Vagina (tissue), 2 donors: ENCODE data around the gene CASP10. TPM values are rescaled to one million over a fixed set of nuclear protein-coding genes. Genes with fewer than 3 reads are reported as not detected.

ENCODE experiments used
- DNase-seq, 2 donors: peaks; one replicate each; pipeline ENCODE4 v3.0.0-alpha.2; 2017; ENCODE audit errors: extremely low spot score in 2 of 2
- H3K27ac ChIP-seq: fragments of 200-600 bp; sonication (generic); one replicate; pipeline ENCODE4 v1.5.1; 2019
- H3K27me3 ChIP-seq: fragments of 200-600 bp; sonication (generic); one replicate; pipeline ENCODE4 v1.5.1; 2019
- H3K36me3 ChIP-seq, 2 donors: fragments of 200-600 bp; sonication (generic); one replicate each; pipeline ENCODE4 v1.5.1; 2017 to 2019
- H3K4me1 ChIP-seq: fragments of 200-600 bp; sonication (generic); one replicate; pipeline ENCODE4 v1.5.1; 2019
- H3K4me3 ChIP-seq, 2 donors: fragments of 200-600 bp; sonication (generic); 1 replicate in 1 of 2; 2 replicates in 1 of 2; pipeline ENCODE4 v1.5.1; 2016 to 2019
- H3K9me3 ChIP-seq: fragments of 200-600 bp; sonication (generic); one replicate; pipeline ENCODE4 v1.5.1; 2019
- POLR2A ChIP-seq, 2 donors: fragments of 450-650 bp; IDR thresholded peaks; one replicate each; pipeline ENCODE4 v1.6.1; 2017; ENCODE audit warnings: antibody characterized with exemption in 2 of 2, mild to moderate bottlenecking in 2 of 2, moderate library complexity in 2 of 2
- POLR2AphosphoS5 ChIP-seq, 2 donors: sonication (generic); formaldehyde crosslinking; IDR thresholded peaks; one replicate each; pipeline ENCODE4 v1.9.0; 2017; ENCODE audit warnings: antibody characterized with exemption in 2 of 2, mild to moderate bottlenecking in 2 of 2, low read depth in 1 of 2; ENCODE audit not compliant: insufficient read depth in 1 of 2
- intact Hi-C: fragments of 100-400 bp; cut with DNase I; formaldehyde crosslinking; loops from one replicate; pipeline ENCODE4 v1.15.1; 2023
- total RNA-seq: library from RNA; depleted of rRNA; stranded (reverse); fragments of >200 nt; gene quantifications from one replicate; pipeline ENCODE4 v1.2.3, GENCODE V29; 2016
- TF ChIP-seq, protein P1 (sequence below), 3 experiments: fragments of 450-650 bp in 2 of 3; fragments of 200-600 bp in 1 of 3; sonication (generic) in 1 of 3; IDR thresholded peaks; one replicate each; pipeline ENCODE4 v1.5.1; 2017 to 2019; ENCODE audit warnings: antibody characterized with exemption in 3 of 3, mild to moderate bottlenecking in 2 of 3, moderate library complexity in 2 of 3

The CASP10 gene
- total RNA-seq, 1 donor from 2014 or later: 8.3 TPM

DNA sequence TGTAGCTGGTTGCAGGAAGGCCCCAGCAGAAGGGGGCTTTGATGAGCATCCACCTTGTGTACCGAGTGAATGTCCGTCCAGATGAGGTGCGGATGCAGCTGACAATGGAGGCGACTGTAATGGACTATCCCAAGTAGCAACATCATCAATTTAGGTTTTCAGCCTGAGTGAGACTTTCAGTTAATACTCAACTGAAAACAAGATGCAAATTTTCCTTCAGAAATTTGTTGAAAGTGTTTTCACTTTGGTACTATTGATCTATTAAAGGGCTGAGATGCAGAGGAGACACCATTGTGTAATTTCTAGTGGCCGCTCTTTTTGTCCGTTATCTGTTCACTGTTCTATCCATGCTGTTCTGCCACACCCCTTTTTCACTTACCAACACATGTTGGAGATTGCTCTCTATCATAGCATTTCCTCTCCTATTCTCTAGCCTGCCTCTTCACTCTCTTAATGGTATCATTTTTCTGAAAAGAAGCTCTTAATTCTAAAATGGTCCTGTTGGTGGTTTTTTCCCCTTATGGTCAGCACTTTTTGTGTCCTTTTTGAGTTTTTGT lies 65.4 kb downstream of the CASP10 start:
- DNase-seq: peak in 1 of 2 donors; percentile 22
- H3K27ac ChIP-seq: no peak overlapping the region
- no peaks in the 10 kb centered on the region for H3K9me3 ChIP-seq
- intact Hi-C loops: no loop called here
- TF ChIP-seq POLR2A (IDR thresholded peaks at IDR 0.05) (no peak), POLR2AphosphoS5 (IDR thresholded peaks at IDR 0.05; ENCODE audit: insufficient read depth in 1 of 2, low read depth in 1 of 2) (no peak)
- TF ChIP-seq, protein P1, sequence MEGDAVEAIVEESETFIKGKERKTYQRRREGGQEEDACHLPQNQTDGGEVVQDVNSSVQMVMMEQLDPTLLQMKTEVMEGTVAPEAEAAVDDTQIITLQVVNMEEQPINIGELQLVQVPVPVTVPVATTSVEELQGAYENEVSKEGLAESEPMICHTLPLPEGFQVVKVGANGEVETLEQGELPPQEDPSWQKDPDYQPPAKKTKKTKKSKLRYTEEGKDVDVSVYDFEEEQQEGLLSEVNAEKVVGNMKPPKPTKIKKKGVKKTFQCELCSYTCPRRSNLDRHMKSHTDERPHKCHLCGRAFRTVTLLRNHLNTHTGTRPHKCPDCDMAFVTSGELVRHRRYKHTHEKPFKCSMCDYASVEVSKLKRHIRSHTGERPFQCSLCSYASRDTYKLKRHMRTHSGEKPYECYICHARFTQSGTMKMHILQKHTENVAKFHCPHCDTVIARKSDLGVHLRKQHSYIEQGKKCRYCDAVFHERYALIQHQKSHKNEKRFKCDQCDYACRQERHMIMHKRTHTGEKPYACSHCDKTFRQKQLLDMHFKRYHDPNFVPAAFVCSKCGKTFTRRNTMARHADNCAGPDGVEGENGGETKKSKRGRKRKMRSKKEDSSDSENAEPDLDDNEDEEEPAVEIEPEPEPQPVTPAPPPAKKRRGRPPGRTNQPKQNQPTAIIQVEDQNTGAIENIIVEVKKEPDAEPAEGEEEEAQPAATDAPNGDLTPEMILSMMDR (IDR thresholded peaks at IDR 0.05): no peak
- no peak overlapping the region for H3K4me3 ChIP-seq
- no peaks in the 10 kb centered on the region for H3K36me3 ChIP-seq
- H3K4me1 ChIP-seq: no peaks in the 10 kb centered on the region
- no peaks in the 10 kb centered on the region for H3K27me3 ChIP-seq

GRCh38 chr2:201249889-201250288 lies 66.9 kb downstream of the CASP10 start:
- intact Hi-C loops: no loop called here
- H3K4me3 ChIP-seq: no peak overlapping the region
- H3K27me3 ChIP-seq: no peaks in the 10 kb centered on the region
- TF ChIP-seq POLR2A (IDR thresholded peaks at IDR 0.05) (no peak), POLR2AphosphoS5 (IDR thresholded peaks at IDR 0.05; ENCODE audit: insufficient read depth in 1 of 2, low read depth in 1 of 2) (no peak)
- TF ChIP-seq, protein P1 (IDR thresholded peaks at IDR 0.05): no peak
- DNase-seq: peak in 1 of 2 donors; percentile 2
- H3K36me3 ChIP-seq: no peaks in the 10 kb centered on the region
- H3K4me1 ChIP-seq: no peaks in the 10 kb centered on the region
- no peaks in the 10 kb centered on the region for H3K9me3 ChIP-seq
- no peak overlapping the region for H3K27ac ChIP-seq

DNA sequence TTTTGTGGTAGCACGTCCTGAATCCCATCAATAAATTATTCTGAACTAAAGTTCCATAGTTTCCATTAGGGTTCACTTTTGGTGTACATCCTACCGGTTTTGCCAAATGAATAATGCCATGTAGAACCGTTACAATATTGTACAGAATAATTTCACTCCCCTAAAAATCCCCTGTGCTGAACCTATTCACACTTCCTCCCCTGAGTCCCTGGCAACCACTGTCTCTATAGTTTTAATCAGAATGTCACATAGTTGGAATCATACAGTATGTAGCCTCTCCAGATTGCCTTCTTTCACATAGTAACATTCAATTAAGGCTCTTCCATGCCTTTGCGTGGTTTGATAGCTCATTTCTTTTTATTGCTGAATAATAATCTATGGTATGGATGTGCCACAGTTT lies 67.8 kb downstream of the CASP10 start:
- intact Hi-C loops: no loop called here
- H3K4me3 ChIP-seq: no peak overlapping the region

GRCh38 chr2:201254081-201254730 lies 71.3 kb downstream of the CASP10 start:
- Histone ChIP-seq H3K9me3 (no peaks in the 10 kb centered on the region), H3K4me1 (peaks cover 15% of the 10 kb centered on the region), H3K4me3 (no peak overlapping the region), H3K27me3 (no peaks in the 10 kb centered on the region), H3K36me3 (no peaks in the 10 kb centered on the region), H3K27ac (no peak overlapping the region)
- peak in 1 of 2 donors; percentile 64 for DNase-seq
- no peak for TF ChIP-seq POLR2AphosphoS5 (IDR thresholded peaks at IDR 0.05; ENCODE audit: insufficient read depth in 1 of 2, low read depth in 1 of 2)
- TF ChIP-seq, protein P1 (IDR thresholded peaks at IDR 0.05): no peak
- TF ChIP-seq POLR2A (IDR thresholded peaks at IDR 0.05): no peak
- intact Hi-C loops: no loop called here

More for the DNA sequence above, 67.8 kb downstream of the CASP10 start:
- H3K27ac ChIP-seq: no peak overlapping the region
- no peaks in the 10 kb centered on the region for H3K9me3 ChIP-seq
- DNase-seq: no peak
- no peak for TF ChIP-seq POLR2A (IDR thresholded peaks at IDR 0.05)
- TF ChIP-seq POLR2AphosphoS5 (IDR thresholded peaks at IDR 0.05; ENCODE audit: insufficient read depth in 1 of 2, low read depth in 1 of 2): no peak
- TF ChIP-seq, protein P1 (IDR thresholded peaks at IDR 0.05): no peak
- no peaks in the 10 kb centered on the region for H3K36me3 ChIP-seq
- H3K4me1 ChIP-seq: no peaks in the 10 kb centered on the region
- no peaks in the 10 kb centered on the region for H3K27me3 ChIP-seq

GRCh38 chr2:201255408-201256033 lies 72.6 kb downstream of the CASP10 start:
- TF ChIP-seq, protein P1 (IDR thresholded peaks at IDR 0.05): no peak
- TF ChIP-seq POLR2A (IDR thresholded peaks at IDR 0.05) (no peak), POLR2AphosphoS5 (IDR thresholded peaks at IDR 0.05; ENCODE audit: insufficient read depth in 1 of 2, low read depth in 1 of 2) (no peak)
- peak in 1 of 2 donors; percentile 65 for DNase-seq
- H3K27me3 ChIP-seq: no peaks in the 10 kb centered on the region
- H3K27ac ChIP-seq: no peak overlapping the region
- H3K36me3 ChIP-seq: no peaks in the 10 kb centered on the region
- intact Hi-C loops: no loop called here
- peaks cover 27% of the 10 kb centered on the region for H3K4me1 ChIP-seq
- H3K9me3 ChIP-seq: no peaks in the 10 kb centered on the region
- H3K4me3 ChIP-seq: no peak overlapping the region
